MM.1S (cell line): ENCODE measurements around the gene TCEAL3.
A peak's percentile ranks its signal among the peaks of the same experiment; 100 is the strongest.

Source experiments
- DNase-seq: peaks from one replicate; pipeline ENCODE4 v3.0.0-alpha.2; 2015
- H2AFZ ChIP-seq: fragments of 300-600 bp; sonication (generic); 2 replicates; pipeline ENCODE4 v1.6.0; 2016; ENCODE audit warnings: antibody characterized with exemption, low read length
- H3F3A ChIP-seq: fragments of 300-600 bp; sonication (generic); 2 replicates; pipeline ENCODE4 v1.6.1; 2016; ENCODE audit warnings: mild to moderate bottlenecking, antibody characterized with exemption, low read length, moderate library complexity, mixed read lengths; ENCODE audit not compliant: insufficient read depth
- H3K27ac ChIP-seq: fragments of 300-600 bp; sonication (generic); 2 replicates; pipeline ENCODE4 v1.5.1; 2016; ENCODE audit warnings: mild to moderate bottlenecking, low read length
- H3K27me3 ChIP-seq: fragments of 300-600 bp; sonication (generic); replicated peaks from 2 replicates; pipeline ENCODE4 v1.6.0; 2016; ENCODE audit warnings: low read length; ENCODE audit not compliant: insufficient read depth
- H3K36me3 ChIP-seq: fragments of 300-600 bp; sonication (generic); replicated peaks from 2 replicates; pipeline ENCODE4 v1.6.1; 2016; ENCODE audit warnings: mild to moderate bottlenecking, low read length, mixed read lengths; ENCODE audit not compliant: insufficient read depth
- H3K4me1 ChIP-seq: fragments of 300-600 bp; sonication (generic); 2 replicates; pipeline ENCODE4 v1.6.1; 2016; ENCODE audit warnings: low read length, mixed read lengths
- H3K4me2 ChIP-seq: fragments of 300-600 bp; sonication (generic); 2 replicates; pipeline ENCODE4 v1.6.0; 2016; ENCODE audit warnings: low read depth, low read length
- H3K4me3 ChIP-seq: fragments of 300-600 bp; sonication (generic); 2 replicates; pipeline ENCODE4 v1.5.1; 2016; ENCODE audit warnings: low read length, mixed read lengths
- H3K79me2 ChIP-seq: fragments of 300-600 bp; sonication (generic); 2 replicates; pipeline ENCODE4 v1.6.1; 2016; ENCODE audit warnings: mixed run types, low read length, mixed read lengths
- H3K9ac ChIP-seq: fragments of 300-600 bp; sonication (generic); 2 replicates; pipeline ENCODE4 v1.6.1; 2016; ENCODE audit warnings: low read length, mixed read lengths
- H3K9me2 ChIP-seq: fragments of 300-600 bp; sonication (generic); replicated peaks from 2 replicates; pipeline ENCODE4 v1.6.1; 2016; ENCODE audit warnings: mild to moderate bottlenecking, low read length, mixed read lengths; ENCODE audit not compliant: insufficient read depth
- H3K9me3 ChIP-seq: fragments of 300-600 bp; sonication (generic); replicated peaks from 2 replicates; pipeline ENCODE4 v1.6.1; 2016; ENCODE audit warnings: mild to moderate bottlenecking, low read length, mixed read lengths; ENCODE audit not compliant: insufficient read depth
- H4K20me1 ChIP-seq: fragments of 300-600 bp; sonication (generic); 2 replicates; pipeline ENCODE4 v1.6.1; 2016; ENCODE audit warnings: mild to moderate bottlenecking, low read length, moderate library complexity, mixed read lengths; ENCODE audit not compliant: insufficient read depth
- CTCF ChIP-seq: fragments of 300-600 bp; sonication (generic); IDR thresholded peaks from 2 replicates; pipeline ENCODE4 v1.5.1; 2016; ENCODE audit warnings: antibody characterized with exemption, low read length, mixed read lengths
- EZH2 ChIP-seq: fragments of 300-600 bp; sonication (generic); optimal IDR thresholded peaks from 2 replicates; pipeline ENCODE3; 2017; ENCODE audit warnings: low read depth, mild to moderate bottlenecking, antibody characterized with exemption, low read length, mixed read lengths
- EZH2phosphoT487 ChIP-seq: fragments of 300-600 bp; sonication (generic); IDR thresholded peaks from 2 replicates; pipeline ENCODE4 v1.6.1; 2018; ENCODE audit warnings: antibody characterized with exemption, low read length

Gene TCEAL3

GRCh38 chrX:103608306-103608963 lies 672 bp downstream of the TCEAL3 start:
- peak overlapping the region; percentile 75 for H2AFZ ChIP-seq

GRCh38 chrX:103610282-103610681 lies 2.5 kb downstream of the TCEAL3 start:
- Histone ChIP-seq H3K4me2 (no peak overlapping the region), H3F3A (no peaks in the 10 kb centered on the region), H3K4me3 (no peak overlapping the region)

More at GRCh38 chrX:103608306-103608963, 672 bp downstream of the TCEAL3 start:
- Histone ChIP-seq H3K4me3 (peak overlapping the region; percentile 63), H4K20me1 (no peaks in the 10 kb centered on the region), H3K9me2 (no peaks in the 10 kb centered on the region), H3K9me3 (no peaks in the 10 kb centered on the region), H3K27me3 (no peaks in the 10 kb centered on the region), H3F3A (no peaks in the 10 kb centered on the region), H3K27ac (no peak overlapping the region), H3K9ac (peak overlapping the region; percentile 75), H3K79me2 (no peaks in the 10 kb centered on the region), H3K4me1 (no peaks in the 10 kb centered on the region), H3K36me3 (no peaks in the 10 kb centered on the region), H3K4me2 (peak overlapping the region; percentile 34; the same call in 1 of the 2 replicates)
- no peak for DNase-seq
- no peak for TF ChIP-seq CTCF
- no peak for TF ChIP-seq EZH2phosphoT487
- TF ChIP-seq EZH2: no peak

GRCh38 chrX:103613362-103613890 lies 5.7 kb downstream of the TCEAL3 start:
- Histone ChIP-seq H3K9ac (no peak overlapping the region), H3K4me2 (no peak overlapping the region), H3F3A (no peaks in the 10 kb centered on the region), H3K79me2 (no peaks in the 10 kb centered on the region), H3K27me3 (no peaks in the 10 kb centered on the region), H3K4me1 (no peaks in the 10 kb centered on the region), H3K9me3 (no peaks in the 10 kb centered on the region), H3K27ac (no peak overlapping the region), H2AFZ (no peak overlapping the region), H3K36me3 (no peaks in the 10 kb centered on the region), H3K4me3 (no peak overlapping the region), H4K20me1 (no peaks in the 10 kb centered on the region), H3K9me2 (no peaks in the 10 kb centered on the region)
- DNase-seq: no peak
- TF ChIP-seq CTCF (no peak), EZH2phosphoT487 (no peak), EZH2 (no peak)

More at GRCh38 chrX:103610282-103610681, 2.5 kb downstream of the TCEAL3 start:
- Histone ChIP-seq H3K9me3 (no peaks in the 10 kb centered on the region), H3K36me3 (no peaks in the 10 kb centered on the region), H3K27ac (no peak overlapping the region), H3K4me1 (no peaks in the 10 kb centered on the region), H3K9ac (no peak overlapping the region), H3K79me2 (no peaks in the 10 kb centered on the region), H2AFZ (no peak overlapping the region), H3K9me2 (no peaks in the 10 kb centered on the region), H3K27me3 (no peaks in the 10 kb centered on the region), H4K20me1 (no peaks in the 10 kb centered on the region)
- DNase-seq: no peak
- TF ChIP-seq EZH2phosphoT487: no peak

- H3K4me1 ChIP-seq: no peaks in the 10 kb centered on the region
- no peak overlapping the region for H3K4me2 ChIP-seq
- H2AFZ ChIP-seq: no peak overlapping the region
- no peaks in the 10 kb centered on the region for H3K9me3 ChIP-seq
- H3K9me2 ChIP-seq: no peaks in the 10 kb centered on the region
- H3K9ac ChIP-seq: no peak overlapping the region
- no peak overlapping the region for H3K4me3 ChIP-seq
- no peak for DNase-seq
- H3F3A ChIP-seq: no peaks in the 10 kb centered on the region
- no peaks in the 10 kb centered on the region for H3K79me2 ChIP-seq
- TF ChIP-seq EZH2 (no peak), EZH2phosphoT487 (no peak), CTCF (no peak)
- H4K20me1 ChIP-seq: no peaks in the 10 kb centered on the region
- no peaks in the 10 kb centered on the region for H3K27me3 ChIP-seq
- H3K36me3 ChIP-seq: no peaks in the 10 kb centered on the region
- no peak overlapping the region for H3K27ac ChIP-seq
These were observed 7.2 kb downstream of the TCEAL3 start for GRCh38 chrX:103614999-103615398.
